BE2C (cell line): ENCODE results near the gene CMIP.

Experiments used
- DNase-seq: peaks from one replicate; pipeline ENCODE4 v3.0.0-alpha.2; 2020
- H3K27me3 ChIP-seq: fragments of 250-450 bp; sonication (Bioruptor Pico); 2 replicates; pipeline ENCODE4 v1.5.1; 2020; ENCODE audit warnings: mild to moderate bottlenecking
- H3K36me3 ChIP-seq: fragments of 250-450 bp; sonication (Bioruptor Pico); 2 replicates; pipeline ENCODE4 v1.5.1; 2020; ENCODE audit warnings: mild to moderate bottlenecking
- H3K4me1 ChIP-seq: fragments of 250-450 bp; sonication (Bioruptor Pico); 2 replicates; pipeline ENCODE4 v1.5.1; 2020
- H3K4me3 ChIP-seq: 2 replicates; pipeline ENCODE4 v1.5.1; 2011; ENCODE audit warnings: low read depth, low read length
- H3K9me3 ChIP-seq: fragments of 250-450 bp; sonication (Bioruptor Pico); 2 replicates; pipeline ENCODE4 v1.5.1; 2020
- CTCF ChIP-seq: IDR thresholded peaks from 2 replicates; pipeline ENCODE4 v1.5.1; 2012; ENCODE audit warnings: mild to moderate bottlenecking, low read depth, low read length

CMIP gene

GRCh38 chr16:81558077-81558443 is 113.5 kb downstream of the CMIP start:
- Histone ChIP-seq H3K36me3 (no peaks in the 10 kb centered on the region), H3K27me3 (no peaks in the 10 kb centered on the region), H3K4me1 (peaks cover 3% of the 10 kb centered on the region; the same call in 1 of the 2 replicates), H3K9me3 (no peaks in the 10 kb centered on the region), H3K4me3 (no peak overlapping the region)
- TF ChIP-seq CTCF = no peak
- DNase-seq = no peak

- H3K9me3 ChIP-seq = no peaks in the 10 kb centered on the region
- H3K4me1 ChIP-seq = no peaks in the 10 kb centered on the region
- H3K4me3 ChIP-seq = no peak overlapping the region
- no peaks in the 10 kb centered on the region for H3K36me3 ChIP-seq
- TF ChIP-seq CTCF = no peak
- DNase-seq = no peak
- no peaks in the 10 kb centered on the region for H3K27me3 ChIP-seq
These were observed 114.0 kb downstream of the CMIP start for GRCh38 chr16:81558444-81559175.

GRCh38 chr16:81560979-81561657 is 116.5 kb downstream of the CMIP start:
- Histone ChIP-seq H3K36me3 (no peaks in the 10 kb centered on the region), H3K4me1 (no peaks in the 10 kb centered on the region), H3K9me3 (no peaks in the 10 kb centered on the region), H3K27me3 (no peaks in the 10 kb centered on the region), H3K4me3 (no peak overlapping the region)
- DNase-seq = no peak
- no peak for TF ChIP-seq CTCF

GRCh38 chr16:81562174-81562849 is 117.7 kb downstream of the CMIP start:
- no peak overlapping the region for H3K4me3 ChIP-seq
- H3K27me3 ChIP-seq = no peaks in the 10 kb centered on the region
- H3K4me1 ChIP-seq = no peaks in the 10 kb centered on the region
- no peaks in the 10 kb centered on the region for H3K36me3 ChIP-seq
- TF ChIP-seq CTCF = no peak
- no peaks in the 10 kb centered on the region for H3K9me3 ChIP-seq
- DNase-seq = no peak

- no peaks in the 10 kb centered on the region for H3K4me1 ChIP-seq
These were observed 118.3 kb downstream of the CMIP start for GRCh38 chr16:81562926-81563325.

More at GRCh38 chr16:81562926-81563325, 118.3 kb downstream of the CMIP start:
- no peak for DNase-seq
- Histone ChIP-seq H3K4me3 (no peak overlapping the region), H3K36me3 (no peaks in the 10 kb centered on the region), H3K9me3 (no peaks in the 10 kb centered on the region), H3K27me3 (no peaks in the 10 kb centered on the region)
- no peak for TF ChIP-seq CTCF
